Measurements from ENCODE around the gene ZMYND8.
"Not testable (repeated sequence)": the region's sequence is repeated elsewhere in the genome, so short reads cannot be mapped to it uniquely, and the experiment has no call there.

Gene ZMYND8

DNA sequence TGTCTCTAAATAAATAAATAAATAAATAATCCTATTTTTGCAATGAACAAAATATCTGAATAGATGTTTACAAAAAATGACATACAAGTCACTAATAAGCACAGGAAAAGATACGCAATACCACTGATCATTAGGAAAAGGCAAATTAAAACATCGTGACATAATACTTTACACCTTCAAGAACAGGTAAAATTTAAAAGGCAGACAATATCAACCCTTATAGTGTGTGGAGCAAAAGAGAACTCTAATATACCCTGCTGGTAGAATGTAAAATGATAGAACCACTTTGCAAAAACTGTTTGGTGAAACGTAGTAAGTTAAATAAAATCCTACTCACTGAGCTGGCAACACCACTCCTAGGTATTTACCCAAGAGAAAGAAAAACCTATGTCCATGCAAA is 67.4 kb downstream of the ZMYND8 start:
- no peak for DNase-seq

DNA sequence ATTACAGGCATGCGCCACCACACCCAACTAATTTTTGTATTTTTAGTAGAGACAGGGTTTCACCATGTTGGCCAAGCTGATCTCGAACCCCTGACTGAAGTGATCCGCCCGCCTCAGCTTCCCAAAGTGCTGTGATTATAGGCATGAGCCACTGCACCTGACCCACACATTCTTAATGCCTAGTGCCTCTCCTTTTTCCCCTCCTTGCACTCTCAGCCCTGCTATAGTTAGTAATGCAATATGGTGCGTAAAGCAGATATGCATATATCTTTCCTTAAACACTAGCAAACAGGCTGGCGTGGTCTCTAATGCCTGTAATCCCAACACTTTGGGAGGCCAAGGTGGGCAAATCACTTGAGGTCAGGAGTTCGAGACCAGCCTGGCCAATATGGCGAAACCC is 68.0 kb downstream of the ZMYND8 start:
- not testable (repeated sequence) for DNase-seq

- no peak for DNase-seq
Observed at GRCh38 chr20:47287609-47288144, 68.8 kb downstream of the ZMYND8 start.

DNA sequence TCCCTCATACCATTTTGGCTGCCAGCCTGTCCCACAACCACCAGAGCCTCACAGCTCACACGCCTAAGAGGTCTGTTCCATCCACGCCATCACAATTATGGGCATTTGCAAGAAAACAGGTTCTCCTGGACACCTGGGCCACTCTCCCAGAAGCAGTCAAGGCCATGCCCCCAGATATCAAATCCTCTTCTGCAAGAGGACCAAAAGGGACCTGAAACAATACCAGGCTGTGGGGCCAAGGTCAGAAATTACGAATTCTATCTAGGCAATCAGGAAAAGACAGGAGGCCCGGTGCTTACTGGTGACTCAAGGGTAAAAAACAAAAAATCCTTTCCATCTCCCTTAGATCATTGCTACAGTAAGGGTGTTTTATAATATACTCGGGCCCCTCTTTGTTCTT is 69.8 kb downstream of the ZMYND8 start:
- no peak for DNase-seq

DNA sequence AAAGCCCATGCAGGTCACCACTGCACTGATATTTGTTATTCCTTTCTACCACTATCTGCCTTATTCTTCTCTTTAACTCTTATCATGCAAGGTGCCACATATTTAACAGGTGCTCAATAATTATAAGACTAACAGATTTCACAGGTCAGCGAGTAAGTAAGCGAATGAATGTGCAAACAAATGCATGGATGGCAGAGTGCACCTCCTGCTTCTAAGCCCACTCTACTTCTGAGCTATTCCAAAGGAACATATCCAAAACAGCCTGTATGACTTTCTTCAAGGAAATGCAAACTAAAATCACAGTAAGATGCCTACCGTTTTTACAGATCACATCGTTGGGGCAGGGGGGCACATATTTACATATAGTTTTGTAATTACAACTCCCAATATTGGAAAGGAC is 71.3 kb downstream of the ZMYND8 start:
- no peak for DNase-seq

DNA sequence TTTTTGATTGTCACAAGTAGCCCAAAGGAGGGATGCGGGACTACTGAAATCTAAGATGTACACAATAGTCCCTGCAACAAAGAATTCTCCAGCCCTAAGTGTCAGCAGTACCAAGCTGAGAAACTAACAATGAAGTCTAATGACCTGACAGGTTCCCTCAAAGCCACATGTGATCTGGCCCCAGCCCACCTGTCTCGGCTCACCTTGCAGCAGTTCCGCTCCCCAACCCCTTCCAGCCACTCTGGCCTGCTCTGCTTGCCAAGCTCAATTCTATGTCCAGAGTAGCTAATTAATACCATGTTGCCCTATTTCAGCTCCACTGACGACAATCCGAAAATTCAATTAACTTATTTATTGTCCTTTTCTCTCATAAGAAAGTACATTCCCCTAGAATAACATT is 72.1 kb downstream of the ZMYND8 start:
- no peak for DNase-seq

- no peak for DNase-seq
Observed at GRCh38 chr20:47283411-47283810, 73.1 kb downstream of the ZMYND8 start.

DNA sequence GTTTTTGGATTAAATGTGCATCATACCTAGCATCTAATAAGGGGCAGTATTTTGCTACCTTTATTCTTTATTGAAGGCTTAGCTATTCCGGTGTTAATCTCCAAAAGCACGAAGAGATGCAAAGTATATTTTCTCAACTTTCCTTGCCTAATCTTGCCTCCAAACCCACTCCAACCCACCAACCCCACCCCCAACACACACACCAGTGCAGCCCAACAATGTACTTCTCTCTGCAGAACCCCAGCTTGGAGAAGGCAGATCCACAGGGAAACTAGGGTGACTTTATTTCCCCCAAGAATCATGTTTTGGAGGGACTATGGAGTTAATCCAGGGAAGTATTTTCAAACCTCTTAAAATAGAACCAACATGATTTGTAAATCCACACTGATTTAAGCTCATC is 73.6 kb downstream of the ZMYND8 start:
- DNase-seq, result no peak

DNA sequence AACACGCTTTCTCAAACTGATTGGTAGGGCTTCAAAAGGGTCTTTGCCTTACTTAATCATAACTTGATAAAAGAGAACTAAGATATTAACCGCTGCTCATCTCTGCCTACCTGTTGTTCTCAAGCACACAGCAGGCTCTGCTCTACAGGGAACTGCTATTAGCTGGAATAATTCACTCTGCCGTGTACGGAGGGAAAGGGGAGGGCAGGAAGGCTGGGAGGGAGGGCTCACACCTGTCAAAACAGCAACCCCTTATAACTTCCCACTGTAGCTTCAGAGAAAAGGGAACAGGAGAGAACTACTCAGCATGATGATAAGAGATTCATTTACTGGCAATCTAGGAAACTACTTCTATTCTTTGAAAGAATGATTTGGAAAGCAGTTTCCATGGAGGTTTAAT is 75.1 kb downstream of the ZMYND8 start:
- no peak for DNase-seq

DNA sequence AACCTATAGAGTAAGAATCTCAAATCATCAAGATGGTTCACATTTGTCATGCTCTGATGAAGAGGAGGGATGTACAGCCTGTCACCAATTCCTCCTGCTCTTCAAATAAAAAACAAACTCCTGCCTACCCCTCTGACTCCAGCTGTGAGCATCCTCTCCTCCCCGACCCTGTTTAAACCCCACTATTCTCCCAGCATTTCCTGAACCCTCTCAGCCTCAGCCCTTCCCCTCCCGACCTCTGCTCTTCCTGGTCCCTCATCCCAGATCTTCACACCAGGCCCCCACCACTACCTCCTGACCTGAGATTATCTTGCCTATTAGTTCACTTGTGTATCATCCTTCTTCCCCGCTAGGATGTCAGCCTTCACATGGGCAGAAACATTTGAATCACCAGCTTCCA is 75.8 kb downstream of the ZMYND8 start:
- DNase-seq, result no peak

DNA sequence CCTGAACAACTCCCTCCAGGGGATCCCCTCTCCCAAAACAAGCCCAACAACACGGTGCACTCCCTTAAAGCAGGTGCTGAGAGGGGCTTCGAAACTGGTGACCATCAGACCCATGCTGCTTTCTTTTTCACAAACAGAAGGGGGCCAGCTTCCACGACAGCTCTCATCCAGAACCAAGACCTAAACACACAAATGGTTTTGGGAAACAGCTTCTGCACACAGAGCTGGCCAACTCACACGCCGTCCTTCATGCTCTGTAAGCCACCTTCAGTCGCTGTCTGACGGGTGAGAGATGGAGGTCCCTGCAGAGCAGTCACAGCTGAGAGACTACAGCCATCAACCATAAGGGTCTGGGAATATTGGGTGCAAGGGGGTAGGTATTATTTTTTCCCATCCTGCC is 76.3 kb downstream of the ZMYND8 start:
- no peak for DNase-seq

DNA sequence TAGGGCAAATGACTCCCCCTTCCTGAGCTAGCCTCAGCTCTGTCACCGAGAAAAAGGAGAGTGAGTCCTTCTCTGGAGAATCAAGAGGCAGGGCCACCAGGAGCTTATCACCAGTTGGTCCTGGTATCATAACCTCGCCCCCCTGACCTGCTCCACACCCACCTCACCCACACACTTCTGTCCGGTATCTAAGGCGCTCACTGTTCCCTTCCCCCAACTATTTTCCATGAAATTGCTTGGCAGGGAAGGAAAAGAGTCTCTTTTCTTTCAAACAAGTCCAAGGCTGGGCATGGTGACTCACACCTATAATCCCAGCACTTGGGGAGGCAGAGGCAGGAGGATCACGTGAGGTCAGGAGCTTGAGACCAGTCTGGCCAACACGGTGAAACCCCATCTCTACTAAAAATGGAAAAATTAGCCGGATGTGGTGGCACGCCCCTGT is 77.6 kb downstream of the ZMYND8 start:
- DNase-seq, result peak in 2 of 51 donors; percentile 10 to 14

DNA sequence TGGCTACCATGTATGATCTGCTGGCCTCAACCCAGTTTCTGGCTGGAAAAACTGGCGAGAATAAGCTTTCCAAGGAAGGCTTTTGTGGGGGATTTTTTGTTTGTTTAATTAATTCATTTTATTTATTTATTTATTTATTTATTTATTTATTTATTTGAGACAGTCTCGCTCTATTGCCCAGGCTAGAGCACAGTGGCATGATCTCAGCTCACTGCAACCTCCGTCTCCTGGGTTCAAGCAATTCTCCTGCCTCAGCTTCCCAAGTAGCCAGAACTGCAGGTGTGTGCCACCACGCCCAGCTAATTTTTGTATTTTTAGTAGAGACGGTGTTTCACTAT is 79.0 kb downstream of the ZMYND8 start:
- DNase-seq, result not testable (repeated sequence)

DNA sequence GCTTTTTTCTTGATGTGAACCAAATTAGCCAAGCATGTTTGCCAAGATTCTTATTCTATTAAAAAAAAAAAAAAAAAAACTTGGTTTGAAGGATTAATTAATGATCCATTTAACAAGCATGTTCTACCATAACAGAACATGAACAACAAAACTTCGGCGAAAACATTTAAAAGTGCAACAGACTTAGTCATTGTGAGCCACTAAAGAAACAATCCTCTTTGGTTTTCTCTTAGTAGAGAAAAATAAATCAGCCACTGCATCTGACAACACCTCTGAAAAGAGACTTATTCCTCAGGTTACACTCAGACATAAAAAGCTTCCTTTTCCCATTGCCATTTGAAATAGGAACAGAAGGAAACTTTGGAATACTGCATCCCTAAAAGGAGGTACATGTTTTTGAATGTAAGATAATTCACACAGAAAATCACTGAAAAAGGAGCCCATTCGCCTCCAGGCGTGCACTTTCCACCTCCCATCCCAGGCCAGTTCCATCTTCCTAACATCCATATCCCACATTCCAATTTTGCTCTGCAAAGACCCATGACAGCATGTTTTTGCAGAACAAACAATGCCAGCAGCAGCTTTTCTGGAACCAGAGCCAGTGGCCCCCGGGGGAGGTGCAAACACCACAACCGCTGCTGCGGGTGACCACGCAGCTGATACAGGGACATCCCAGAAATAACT is 79.5 kb downstream of the ZMYND8 start:
- DNase-seq, result peak in 10 of 51 donors; percentile 4 to 47 (median 14)

- DNase-seq, result no peak
Observed at GRCh38 chr20:47276251-47276650, 80.2 kb downstream of the ZMYND8 start.

DNA sequence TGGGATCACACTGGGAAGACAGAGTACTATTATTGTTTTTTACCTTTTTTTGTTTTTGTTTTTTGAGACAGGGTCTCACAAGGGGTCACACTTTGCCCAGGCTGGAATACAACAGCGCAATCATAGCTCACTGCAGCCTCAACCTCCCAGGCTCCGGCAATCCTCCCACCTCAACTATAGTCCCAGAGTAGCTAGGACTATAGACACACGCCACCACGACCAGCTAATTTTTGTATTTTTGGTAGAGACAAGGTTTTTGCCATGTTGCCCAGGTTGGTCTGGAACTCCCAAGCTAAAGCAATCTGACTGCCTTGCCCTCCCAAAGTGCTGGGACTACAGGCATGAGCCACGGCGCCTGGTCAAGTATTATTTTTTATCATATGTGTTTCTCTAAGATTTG is 81.0 kb downstream of the ZMYND8 start:
- DNase-seq, result no peak

GRCh38 chr20:47274401-47275108 is 81.9 kb downstream of the ZMYND8 start:
- DNase-seq, result peak in 1 of 51 donors; percentile 14

GRCh38 chr20:47273591-47274235 is 82.8 kb downstream of the ZMYND8 start:
- no peak for DNase-seq

DNA sequence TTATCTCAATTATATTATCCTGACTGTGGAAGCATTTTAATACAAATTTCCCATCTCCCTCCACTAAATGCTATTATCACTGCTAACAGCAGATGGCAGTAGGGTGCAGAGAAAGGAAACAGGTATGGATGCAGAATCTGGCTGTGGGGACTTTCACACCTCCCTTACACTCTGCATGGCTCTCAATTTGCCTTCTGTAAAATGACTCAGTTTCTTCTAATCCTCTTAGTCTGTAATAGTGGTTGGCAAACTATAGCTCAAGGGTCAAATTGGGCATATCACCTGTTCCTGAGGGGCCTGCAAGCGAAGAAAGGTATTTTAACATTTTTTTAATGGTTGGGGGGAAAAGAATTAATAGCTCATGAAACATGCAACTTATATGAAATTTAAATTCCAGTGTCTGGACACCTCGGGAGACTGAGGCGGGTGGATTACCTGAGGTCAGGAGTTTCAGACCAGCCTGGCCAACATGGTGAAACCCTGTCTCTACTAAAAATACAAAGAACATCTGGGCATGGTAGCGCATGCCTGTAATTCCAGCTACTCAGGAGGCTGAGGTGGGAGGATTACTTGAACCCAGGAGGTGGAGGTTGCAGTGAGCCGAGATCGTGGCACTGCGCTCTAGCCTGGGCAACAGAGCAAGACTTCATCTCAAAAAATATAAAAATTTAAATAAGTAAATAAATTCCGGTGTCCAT is 83.5 kb downstream of the ZMYND8 start:
- peak in 17 of 51 donors; percentile 4 to 85 (median 32) for DNase-seq

GRCh38 chr20:47271046-47271615 is 85.4 kb downstream of the ZMYND8 start:
- DNase-seq, result no peak

GRCh38 chr20:47269309-47270165 is 87.0 kb downstream of the ZMYND8 start:
- DNase-seq, result no peak

Measured in hypothalamus (tissue), 51 donors.